GM10248 (cell line): Measurements from ENCODE around the gene KCNMA1.
A peak's percentile ranks its signal among the peaks of the same experiment; 100 is the strongest.

Source experiments
- CTCF ChIA-PET: fragments of 300-600 bp; sonication (Branson Sonifier 250); formaldehyde crosslinking; extraction: SDS; loops from one replicate; lab custom pipeline; 2021; ENCODE audit warnings: antibody characterized with exemption; lab: Yijun Ruan, JAX
- POLR2A ChIA-PET: fragments of 350-650 bp; sonication (Branson Sonifier 250); formaldehyde crosslinking; extraction: SDS; loops from one replicate; lab custom pipeline; 2020; ENCODE audit warnings: antibody characterized with exemption; lab: Yijun Ruan, JAX
- DNase-seq: peaks from one replicate; pipeline ENCODE4 v3.0.0; 2012; ENCODE audit errors: extremely low spot score
- CTCF ChIP-seq: IDR thresholded peaks from 2 replicates; pipeline ENCODE4 v1.5.1; 2012; ENCODE audit warnings: mild to moderate bottlenecking, low read depth; ENCODE audit errors: extremely low read depth, missing control alignments, control extremely low read depth

The KCNMA1 gene

DNA sequence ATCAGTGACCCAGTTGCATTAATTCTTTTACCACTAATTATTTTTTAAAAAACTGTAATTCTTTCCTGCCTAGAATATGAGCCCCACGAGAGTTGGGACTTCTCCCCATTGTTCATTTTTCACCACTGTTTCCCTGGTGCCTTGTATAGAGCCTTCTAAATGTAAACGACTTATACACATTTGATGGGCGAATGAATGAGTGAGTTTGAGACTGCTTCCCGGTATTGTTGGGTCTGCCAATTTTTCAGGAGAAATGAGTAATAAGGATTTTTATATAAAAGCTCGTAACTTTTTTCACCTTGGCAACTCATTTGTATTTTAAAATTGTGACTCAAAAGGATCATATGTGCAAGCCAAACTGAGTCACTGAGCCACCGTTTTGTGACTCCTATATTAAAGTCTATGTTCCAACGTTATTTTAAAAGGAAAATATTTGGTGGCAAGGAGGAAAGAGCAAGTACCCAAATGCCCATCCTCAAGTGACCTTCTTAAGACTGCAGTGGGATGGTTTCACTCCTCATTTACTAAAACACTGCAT, 621.3 kb downstream of the KCNMA1 start:
- ChIA-PET POLR2A (no interaction called here), CTCF (interaction anchor here (2.4 to 2.5 kb wide), 2 partner anchors 11 to 13 kb away, joined by 6 to 12 read pairs; no protein-coding TSS in a partner anchor)
- DNase-seq: no peak
- TF ChIP-seq CTCF: no peak

DNA sequence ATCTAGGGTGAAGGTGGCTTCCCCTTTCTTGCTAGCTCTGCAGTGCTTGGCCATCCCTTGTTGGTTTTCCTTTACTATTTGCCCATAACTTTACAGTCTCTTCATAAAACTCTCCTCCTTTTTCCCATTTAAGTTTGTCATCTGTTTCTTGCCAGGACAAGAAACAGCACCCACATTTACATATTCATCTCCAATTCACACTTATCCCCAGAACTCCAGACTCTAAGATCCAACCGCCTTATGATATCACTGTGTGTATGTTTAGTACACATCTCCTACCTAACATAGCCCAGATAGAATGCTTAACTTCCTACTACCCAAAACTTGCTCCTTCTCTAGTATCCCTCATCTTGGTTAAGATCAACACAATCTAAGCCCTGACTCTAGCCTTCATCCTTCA, 622.2 kb downstream of the KCNMA1 start:
- ChIA-PET POLR2A (no interaction called here), CTCF (interaction anchor here (2.4 kb wide), 1 partner anchor 14 kb away, joined by 6 read pairs; no protein-coding TSS in a partner anchor)
- no peak for DNase-seq
- no peak for TF ChIP-seq CTCF

- no peak for TF ChIP-seq CTCF
- DNase-seq: no peak
- CTCF ChIA-PET: interaction anchor here (1.9 kb wide), 1 partner anchor 8 kb away, joined by 11 read pairs; no protein-coding TSS in a partner anchor
- POLR2A ChIA-PET: no interaction called here
These were observed 624.7 kb downstream of the KCNMA1 start for GRCh38 chr10:77012812-77013500.

DNA sequence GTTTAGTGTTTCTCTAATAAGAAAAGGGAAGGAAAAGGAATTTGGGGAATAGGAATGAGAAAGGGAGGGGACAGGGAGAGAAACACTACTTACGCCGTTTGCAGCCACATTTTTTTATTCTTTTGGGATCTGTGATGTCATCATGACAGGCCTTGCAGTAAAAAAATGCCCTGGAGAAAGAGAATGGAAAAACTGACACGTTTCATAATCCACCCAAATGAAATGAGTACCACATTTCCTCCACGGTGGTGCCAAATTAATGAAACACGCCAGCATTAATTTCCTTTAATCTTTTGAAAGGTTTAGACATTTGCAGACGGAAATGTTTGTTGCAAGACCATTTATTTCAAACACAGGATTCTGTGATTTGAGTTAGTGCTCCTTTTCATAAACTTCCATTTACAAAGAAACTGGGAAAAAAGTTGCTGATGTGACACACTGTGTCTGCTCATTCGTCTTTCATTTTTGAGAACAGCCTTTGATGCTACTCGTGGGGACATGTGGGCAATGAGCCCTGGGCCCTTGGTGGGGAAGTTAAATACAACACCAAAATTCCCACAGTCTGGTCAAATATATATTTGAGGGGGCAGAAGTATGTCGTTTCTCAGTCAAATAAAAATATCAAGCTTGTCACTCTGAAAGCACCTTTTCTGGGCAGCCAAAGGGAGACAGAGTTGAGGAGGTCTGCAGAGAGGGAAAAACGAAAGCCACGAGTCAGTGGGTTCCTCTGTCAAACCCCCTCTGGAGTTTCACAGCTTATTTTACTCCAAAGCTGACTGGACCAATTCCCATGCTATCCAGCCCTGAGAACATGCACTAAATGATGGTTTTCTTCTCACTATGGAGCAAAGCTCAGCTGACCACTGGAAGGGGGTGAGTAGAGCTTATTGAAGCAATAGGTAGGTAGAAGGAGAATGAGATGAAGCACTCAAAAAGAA, 625.5 kb downstream of the KCNMA1 start:
- no peak for TF ChIP-seq CTCF
- CTCF ChIA-PET: interaction anchor here (1.9 kb wide), 1 partner anchor 7 kb away, joined by 11 read pairs; no protein-coding TSS in a partner anchor
- POLR2A ChIA-PET: no interaction called here
- DNase-seq: no peak

- POLR2A ChIA-PET: no interaction called here
- no peak for TF ChIP-seq CTCF
- CTCF ChIA-PET: no interaction called here
- DNase-seq: no peak
These were observed 627.2 kb downstream of the KCNMA1 start for GRCh38 chr10:77010430-77010829.

DNA sequence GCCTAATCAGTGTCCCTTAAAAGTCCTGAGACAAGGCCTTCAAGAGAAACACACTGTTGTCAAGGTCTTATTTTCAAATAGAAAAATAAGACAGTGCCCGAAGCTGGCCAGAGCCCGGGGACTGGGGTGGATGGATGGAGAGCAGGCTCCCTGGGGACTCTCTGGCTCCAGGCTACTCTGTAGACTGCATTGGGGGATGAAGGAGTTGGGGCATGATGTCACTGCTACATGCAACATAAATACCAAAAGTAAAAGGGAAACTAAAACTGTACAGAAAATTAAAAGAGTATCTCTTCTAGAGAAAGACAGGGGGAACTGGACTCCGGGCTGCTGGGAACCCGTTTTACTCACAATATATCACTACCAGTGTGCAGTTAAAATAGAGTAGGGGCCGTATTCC, 629.8 kb downstream of the KCNMA1 start:
- CTCF ChIA-PET: interaction anchor here (1.1 to 4.3 kb wide), 3 partner anchors 12 to 21 kb away, joined by 3 to 34 read pairs (median 17); no protein-coding TSS in a partner anchor
- TF ChIP-seq CTCF: no peak
- POLR2A ChIA-PET: interaction anchor here (0.6 kb wide), 1 partner anchor 1820 kb away, joined by 3 read pairs; no protein-coding TSS in a partner anchor
- DNase-seq: peak; percentile 30
